Skin epidermis (tissue), 12 donors: ENCODE data around the gene RBM24.
A peak's percentile ranks its signal among the peaks of the same experiment; 100 is the strongest.

ENCODE experiments used
- H3K27ac ChIP-seq, 21 experiments: fragments of 200-600 bp; sonication (generic) in 11 of 21; one replicate each; pipeline ENCODE4 v1.5.0; 2020; ENCODE audit warnings: mild to moderate bottlenecking in 3 of 21, inconsistent platforms in 2 of 21, moderate library complexity in 2 of 21
- H3K4me3 ChIP-seq, 7 experiments: fragments of 200-600 bp; sonication (generic) in 2 of 7; one replicate each; pipeline ENCODE4 v1.5.0; 2020; ENCODE audit warnings: inconsistent platforms in 2 of 7, mild to moderate bottlenecking in 2 of 7, moderate library complexity in 1 of 7

The RBM24 gene

GRCh38 chr6:17281100-17281496 is at the start of gene RBM24:
RBM24 (plus strand) TSS chr6:17281361; CDS start chr6:17281582, 221 bp downstream.
- peak within 1 kb of the TSS in 11 of 21 experiments; percentile 18 to 82 (median 64) for H3K27ac ChIP-seq
- H3K4me3 ChIP-seq = peak within 1 kb of the TSS; percentile 34 to 65 (median 51)

DNA sequence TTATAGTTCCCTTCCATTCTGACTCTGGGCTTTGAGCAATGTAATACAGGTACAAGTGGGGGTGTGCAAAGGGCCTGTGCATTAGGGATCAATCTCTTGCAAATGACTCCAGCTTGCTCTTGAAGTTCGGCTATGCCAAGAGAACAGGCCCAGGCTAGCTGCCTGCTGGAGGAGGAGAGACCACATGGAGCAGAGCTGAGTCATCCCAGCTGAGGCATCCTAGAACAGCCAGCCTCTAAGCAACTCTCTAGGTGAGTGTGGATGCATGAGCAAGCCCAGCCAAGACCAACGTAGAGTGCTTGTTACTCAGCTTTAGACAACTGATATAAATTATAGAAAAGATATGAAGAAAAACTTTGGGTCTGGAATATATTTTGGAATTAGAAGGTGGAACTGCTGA is 47.6 kb upstream of the RBM24 start:
- Histone ChIP-seq H3K4me3 (no peak overlapping the region), H3K27ac (no peak overlapping the region)

- no peak overlapping the region for H3K4me3 ChIP-seq
- no peak overlapping the region for H3K27ac ChIP-seq
These were observed 43.9 kb upstream of the RBM24 start for GRCh38 chr6:17237246-17237645.

- no peak overlapping the region for H3K27ac ChIP-seq
- H3K4me3 ChIP-seq = no peak overlapping the region
These were observed 41.9 kb upstream of the RBM24 start for GRCh38 chr6:17239260-17239659.

GRCh38 chr6:17240803-17241500 is 40.2 kb upstream of the RBM24 start:
- Histone ChIP-seq H3K27ac (no peak overlapping the region), H3K4me3 (no peak overlapping the region)

DNA sequence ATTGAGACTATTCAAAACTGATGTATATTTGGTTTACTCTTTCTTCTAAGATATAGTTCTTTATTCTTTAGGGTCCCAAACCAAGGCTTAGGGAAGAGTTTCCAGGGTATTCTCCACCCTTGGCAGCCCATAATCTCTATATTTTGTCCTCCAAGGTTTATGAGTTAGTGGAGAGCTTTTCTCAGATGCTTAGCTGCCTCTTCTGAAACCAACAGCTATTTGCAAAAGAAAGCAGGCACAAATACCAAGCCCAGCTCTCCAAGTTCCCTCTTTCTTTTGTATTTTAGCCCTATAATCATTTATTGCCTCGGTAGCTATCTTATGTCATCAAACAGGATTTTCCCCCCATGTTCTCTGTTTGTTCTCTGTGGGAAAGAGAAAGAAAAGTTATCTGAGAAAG is 39.1 kb upstream of the RBM24 start:
- H3K4me3 ChIP-seq = no peak overlapping the region
- no peak overlapping the region for H3K27ac ChIP-seq

DNA sequence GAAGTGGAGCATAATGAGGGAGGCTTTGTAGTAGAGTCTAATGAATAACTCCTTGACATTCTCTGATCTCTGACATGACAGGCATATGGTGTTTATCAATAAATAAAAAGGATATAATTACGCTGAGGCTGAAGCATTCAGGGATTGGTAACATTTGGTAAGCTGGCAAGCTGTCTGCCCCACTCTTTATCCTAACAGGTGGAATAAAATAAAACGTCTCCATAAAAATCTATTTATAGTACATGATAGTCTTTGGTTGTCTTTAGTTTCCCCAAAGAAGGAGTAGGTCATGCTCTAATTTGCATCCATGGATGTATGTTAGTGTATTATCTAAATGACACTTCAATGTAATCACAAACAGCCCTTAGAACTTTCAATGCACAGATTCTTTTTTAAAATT is 30.9 kb upstream of the RBM24 start:
- H3K27ac ChIP-seq = no peak overlapping the region
- H3K4me3 ChIP-seq = no peak overlapping the region

DNA sequence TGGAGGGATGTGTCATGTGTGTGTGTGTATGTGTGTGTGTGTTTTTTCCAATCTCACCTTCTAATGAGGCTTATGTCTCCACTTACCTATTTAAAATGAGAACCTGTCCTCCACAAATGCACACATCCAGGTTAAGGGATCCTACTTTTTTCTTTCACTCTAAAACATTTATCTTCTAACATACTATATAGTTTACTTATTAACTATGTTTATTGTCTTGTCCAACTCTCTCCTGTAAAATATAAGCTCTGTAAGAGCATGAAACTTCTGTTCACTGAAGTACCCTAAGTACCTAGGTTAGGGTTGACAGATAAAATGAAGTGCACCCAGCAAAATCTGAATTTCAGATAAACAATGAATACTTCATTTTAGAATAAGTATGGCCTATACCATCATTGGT is 29.2 kb upstream of the RBM24 start:
- H3K27ac ChIP-seq = no peak overlapping the region
- no peak overlapping the region for H3K4me3 ChIP-seq

GRCh38 chr6:17258749-17259148 is 22.4 kb upstream of the RBM24 start:
- Histone ChIP-seq H3K4me3 (no peak overlapping the region), H3K27ac (no peak overlapping the region)

GRCh38 chr6:17265570-17265969 is 15.6 kb upstream of the RBM24 start:
- no peak overlapping the region for H3K27ac ChIP-seq
- H3K4me3 ChIP-seq = no peak overlapping the region

- no peak overlapping the region for H3K27ac ChIP-seq
These were observed 13.6 kb upstream of the RBM24 start for GRCh38 chr6:17267566-17267965.

GRCh38 chr6:17268114-17268513 is 13.0 kb upstream of the RBM24 start:
- H3K4me3 ChIP-seq = no peak overlapping the region
- no peak overlapping the region for H3K27ac ChIP-seq

More at GRCh38 chr6:17267566-17267965, 13.6 kb upstream of the RBM24 start:
- no peak overlapping the region for H3K4me3 ChIP-seq

GRCh38 chr6:17269840-17270239 is 11.3 kb upstream of the RBM24 start:
- no peak overlapping the region for H3K27ac ChIP-seq

DNA sequence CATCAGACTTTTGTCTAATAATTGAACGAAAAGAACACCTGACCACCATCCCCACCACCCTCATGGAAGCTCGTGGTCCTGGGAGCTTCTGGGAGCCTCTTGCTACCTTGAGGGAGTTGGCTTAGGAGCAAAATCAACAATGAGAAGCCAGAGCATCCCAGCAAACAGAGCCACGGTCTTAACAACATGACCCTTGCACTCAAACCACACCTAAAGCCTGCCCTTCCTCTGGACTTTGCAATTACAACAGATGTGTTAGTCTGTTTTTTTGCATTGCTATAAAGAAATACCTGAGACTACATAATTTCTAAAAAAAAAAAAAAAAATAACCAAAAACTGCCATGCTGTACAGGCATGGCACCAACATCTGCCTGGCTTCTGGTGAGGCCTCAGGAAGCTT is 9.5 kb upstream of the RBM24 start:
- Histone ChIP-seq H3K27ac (no peak overlapping the region), H3K4me3 (no peak overlapping the region)

More at GRCh38 chr6:17269840-17270239, 11.3 kb upstream of the RBM24 start:
- no peak overlapping the region for H3K4me3 ChIP-seq

- no peak overlapping the region for H3K4me3 ChIP-seq
These were observed 4.4 kb upstream of the RBM24 start for GRCh38 chr6:17276766-17277165.

DNA sequence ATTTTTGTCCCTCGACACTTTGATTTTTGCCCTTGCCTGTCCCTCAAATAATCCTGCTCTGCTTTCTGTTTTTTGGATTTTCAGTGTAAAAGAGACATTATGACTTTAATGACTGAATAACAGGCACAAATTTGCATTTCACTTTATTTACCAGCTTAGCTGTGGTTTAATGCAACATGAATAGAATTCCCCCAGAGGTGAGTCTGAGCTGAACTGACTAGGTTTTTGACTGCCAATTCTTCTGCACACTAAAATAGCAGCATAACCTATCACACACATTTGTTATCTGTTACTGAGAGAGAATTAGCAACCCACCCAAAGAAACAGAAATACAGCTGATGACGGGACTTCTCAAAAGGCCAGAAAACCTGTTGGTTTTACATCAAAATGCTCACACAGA is 3.9 kb upstream of the RBM24 start:
- no peak overlapping the region for H3K27ac ChIP-seq
- H3K4me3 ChIP-seq = no peak overlapping the region

More at GRCh38 chr6:17276766-17277165, 4.4 kb upstream of the RBM24 start:
- H3K27ac ChIP-seq = no peak overlapping the region

DNA sequence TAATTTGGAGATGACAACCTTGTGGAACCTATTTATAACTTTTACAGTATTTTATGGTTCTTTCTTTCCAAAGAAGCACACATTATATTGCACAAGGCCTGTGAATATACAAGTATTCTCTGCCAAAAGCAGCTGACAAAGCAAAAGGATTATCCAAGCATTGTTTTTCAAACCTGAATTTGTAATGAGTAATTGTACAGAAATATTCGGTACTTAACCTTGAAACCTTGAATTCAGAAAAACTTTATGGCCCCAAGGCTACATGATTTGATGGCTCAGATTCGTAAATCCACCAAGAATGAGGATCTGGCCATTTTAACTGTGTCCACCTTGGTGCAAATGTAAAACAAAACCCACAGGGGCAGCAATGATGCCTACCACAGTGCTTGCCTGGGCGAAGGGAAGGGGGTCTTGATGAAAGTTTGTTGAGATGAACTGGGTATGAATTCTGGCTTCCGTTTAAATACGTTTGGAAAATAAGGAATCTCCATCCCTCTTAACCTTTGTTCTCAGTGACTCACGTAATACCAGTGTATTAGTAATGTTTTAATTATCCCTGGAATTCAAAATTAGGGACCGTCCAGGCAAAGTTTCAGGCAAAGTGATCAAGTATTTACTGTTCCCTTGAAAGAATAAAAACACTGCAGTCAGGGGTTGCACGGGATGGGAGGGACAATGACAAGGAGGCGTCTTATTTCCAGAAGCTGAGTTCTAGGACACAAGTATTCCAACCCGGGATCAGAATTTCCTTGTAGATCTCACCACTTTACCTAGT is 2.7 kb upstream of the RBM24 start:
- peak overlapping the region in 2 of 21 experiments; percentile 10 to 14 for H3K27ac ChIP-seq
- no peak overlapping the region for H3K4me3 ChIP-seq

- Histone ChIP-seq H3K4me3 (peak overlapping the region in 1 of 7 experiments; percentile 65), H3K27ac (peak overlapping the region in 5 of 21 experiments; percentile 54 to 82 (median 70))
These were observed 1.0 kb upstream of the RBM24 start for GRCh38 chr6:17280138-17280537.

DNA sequence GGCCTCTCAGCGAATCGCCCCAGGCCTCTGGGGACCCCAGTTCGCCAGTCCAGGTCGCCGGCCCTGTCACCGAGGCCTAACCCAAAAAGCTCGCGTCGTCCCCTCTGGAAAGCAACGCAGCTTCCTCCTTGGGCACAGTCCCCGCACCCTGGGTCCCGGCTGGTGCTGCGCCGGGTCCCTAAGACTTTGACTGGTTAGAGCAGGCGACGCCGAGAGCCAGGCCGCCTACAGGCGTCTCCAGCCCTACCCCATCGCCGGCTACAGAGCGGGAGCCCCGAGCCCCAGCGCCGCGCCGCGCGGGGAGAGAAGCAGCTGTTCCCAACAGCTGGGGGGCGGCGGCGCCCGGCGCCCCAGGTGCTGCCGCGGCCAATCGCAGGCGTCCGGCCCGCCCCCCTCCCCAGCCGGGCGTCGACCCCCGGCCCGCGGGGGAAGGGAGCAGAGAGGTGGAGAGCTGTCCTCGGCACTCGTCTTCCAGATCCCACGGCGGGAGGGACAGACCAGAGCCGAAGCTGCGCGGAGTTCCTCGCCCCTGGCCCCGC is 540 bp upstream of the RBM24 start:
- peak overlapping the region; percentile 24 to 65 (median 35) for H3K4me3 ChIP-seq
- peak overlapping the region in 8 of 21 experiments; percentile 43 to 82 (median 70) for H3K27ac ChIP-seq
